Sigmoid colon (tissue), 7 donors: ENCODE results near the gene PLXNA4. TPM values are rescaled to one million over a fixed set of nuclear protein-coding genes. Genes with fewer than 3 reads are reported as not detected.

Source experiments
- DNase-seq: peaks from one replicate; pipeline ENCODE4 v3.0.0-alpha.2; 2019
- H3K27ac ChIP-seq, 4 donors: fragments of 200-600 bp; sonication (generic); one replicate each; pipeline ENCODE4 v1.5.1; 2016 to 2019; ENCODE audit warnings: mild to moderate bottlenecking in 1 of 4
- H3K27me3 ChIP-seq, 3 donors: fragments of 200-600 bp; sonication (generic); one replicate each; pipeline ENCODE4 v1.5.1; 2019; ENCODE audit warnings: mild to moderate bottlenecking in 1 of 3
- H3K36me3 ChIP-seq, 4 donors: fragments of 200-600 bp; sonication (generic); one replicate each; pipeline ENCODE4 v1.5.1; 2016 to 2019
- H3K4me1 ChIP-seq, 4 donors: fragments of 200-600 bp; sonication (generic); one replicate each; pipeline ENCODE4 v1.5.1; 2017 to 2019
- H3K4me3 ChIP-seq, 4 donors: fragments of 200-600 bp; sonication (generic); one replicate each; pipeline ENCODE4 v1.5.1; 2017 to 2019; ENCODE audit warnings: mild to moderate bottlenecking in 2 of 4, moderate library complexity in 1 of 4
- H3K9me3 ChIP-seq, 4 donors: fragments of 200-600 bp in 3 of 4; sonication (generic) in 3 of 4; one replicate each; pipeline versions ENCODE4 v1.5.1 to v1.6.1; 2013 to 2019
- CTCF ChIP-seq, 4 experiments: fragments of 450-650 bp in 3 of 4; fragments of 200-600 bp in 1 of 4; IDR thresholded peaks; one replicate each; pipeline ENCODE4 v1.5.1; 2016 to 2019; ENCODE audit warnings: antibody characterized with exemption in 4 of 4, mild to moderate bottlenecking in 3 of 4, moderate library complexity in 2 of 4
- EP300 ChIP-seq, 4 donors: sonication (generic); formaldehyde crosslinking; IDR thresholded peaks; one replicate each; pipeline ENCODE4 v1.6.1; 2017; ENCODE audit warnings: antibody characterized with exemption in 4 of 4
- POLR2A ChIP-seq, 2 donors: fragments of 450-650 bp; IDR thresholded peaks; one replicate each; pipeline ENCODE4 v1.6.1; 2016; ENCODE audit warnings: antibody characterized with exemption in 2 of 2, mild to moderate bottlenecking in 2 of 2, moderate library complexity in 2 of 2
- POLR2AphosphoS5 ChIP-seq, 4 donors: sonication (generic); formaldehyde crosslinking; IDR thresholded peaks; one replicate each; pipeline ENCODE4 v1.6.1; 2017; ENCODE audit warnings: antibody characterized with exemption in 4 of 4
- WGBS, 2 donors: extraction: QIAGEN DNeasy Blood & Tissue Kit; methylation state at CpG; one replicate each; pipeline ENCODE4 v1.1.7; 2013; 5-methylcytosine and 5-hydroxymethylcytosine counted together
- intact Hi-C: fragments of 100-400 bp; cut with DNase I; formaldehyde crosslinking; loops from one replicate; pipeline ENCODE4 v1.15.1; 2023
- polyA plus RNA-seq, 3 donors: library from polyadenylated mRNA; stranded (reverse); fragments of 200-250 nt; gene quantifications; one replicate each; pipeline ENCODE4 v1.2.3, GENCODE V29; 2013
- total RNA-seq, 4 donors: library from RNA; depleted of rRNA; stranded (reverse); fragments of >200 nt; gene quantifications; one replicate each; pipeline ENCODE4 v1.1.0, GENCODE V29; 2016
- donor health status: healthy with polysubstance abuse.
- donor health status: Bipolar disorder and iron deficiency.
- donor health status: healthy.

The PLXNA4 gene
- total and polyA plus RNA-seq, 7 donors: under 0.01 to 10.5 (median 3.7) TPM; not detected in 1

GRCh38 chr7:132091706-132092105 is 484.6 kb downstream of the PLXNA4 start:
- DNase-seq: no peak
- no peaks in the 10 kb centered on the region for H3K27me3 ChIP-seq
- WGBS, 2 donors: 68 to 69% methylated on average over 1 of the region's 1 CpG
- no peak for TF ChIP-seq EP300 (IDR thresholded peaks at IDR 0.05)
- no peak for TF ChIP-seq CTCF (IDR thresholded peaks at IDR 0.05)
- TF ChIP-seq POLR2A (IDR thresholded peaks at IDR 0.05): no peak
- TF ChIP-seq POLR2AphosphoS5 (IDR thresholded peaks at IDR 0.05): no peak
- H3K27ac ChIP-seq: no peak overlapping the region
- H3K36me3 ChIP-seq: no peaks in the 10 kb centered on the region
- no peaks in the 10 kb centered on the region for H3K4me1 ChIP-seq
- intact Hi-C loops: no loop called here
- H3K9me3 ChIP-seq: no peaks in the 10 kb centered on the region
- H3K4me3 ChIP-seq: no peak overlapping the region

- Histone ChIP-seq H3K27ac (no peak overlapping the region), H3K27me3 (no peaks in the 10 kb centered on the region), H3K9me3 (no peaks in the 10 kb centered on the region), H3K4me1 (no peaks in the 10 kb centered on the region), H3K36me3 (no peaks in the 10 kb centered on the region), H3K4me3 (no peak overlapping the region)
- intact Hi-C loops: no loop called here
- DNase-seq: no peak
- no peak for TF ChIP-seq CTCF (IDR thresholded peaks at IDR 0.05)
- no peak for TF ChIP-seq POLR2AphosphoS5 (IDR thresholded peaks at IDR 0.05)
- TF ChIP-seq POLR2A (IDR thresholded peaks at IDR 0.05): no peak
- TF ChIP-seq EP300 (IDR thresholded peaks at IDR 0.05): no peak
- WGBS, 2 donors: 80 to 81% methylated on average over 4 of the region's 4 CpGs
Observed at GRCh38 chr7:132090444-132090843, 485.8 kb downstream of the PLXNA4 start.

GRCh38 chr7:132089356-132089755 is 486.9 kb downstream of the PLXNA4 start:
- no peak overlapping the region for H3K4me3 ChIP-seq
- no peak overlapping the region for H3K27ac ChIP-seq
- H3K4me1 ChIP-seq: no peaks in the 10 kb centered on the region
- TF ChIP-seq EP300 (IDR thresholded peaks at IDR 0.05): no peak
- TF ChIP-seq POLR2A (IDR thresholded peaks at IDR 0.05): no peak
- no peak for TF ChIP-seq CTCF (IDR thresholded peaks at IDR 0.05)
- TF ChIP-seq POLR2AphosphoS5 (IDR thresholded peaks at IDR 0.05): no peak
- no peaks in the 10 kb centered on the region for H3K9me3 ChIP-seq
- 86 to 88% methylated on average over 3 of the region's 3 CpGs for WGBS, 2 donors
- intact Hi-C loops: no loop called here
- no peak for DNase-seq
- H3K27me3 ChIP-seq: no peaks in the 10 kb centered on the region
- H3K36me3 ChIP-seq: no peaks in the 10 kb centered on the region

- DNase-seq: no peak
- no peaks in the 10 kb centered on the region for H3K36me3 ChIP-seq
- H3K27ac ChIP-seq: no peak overlapping the region
- no peaks in the 10 kb centered on the region for H3K9me3 ChIP-seq
- WGBS, 2 donors: 90 to 95% methylated on average over 2 of the region's 2 CpGs
- intact Hi-C loops: no loop called here
- H3K4me3 ChIP-seq: no peak overlapping the region
- H3K27me3 ChIP-seq: no peaks in the 10 kb centered on the region
- TF ChIP-seq CTCF (IDR thresholded peaks at IDR 0.05) (no peak), POLR2A (IDR thresholded peaks at IDR 0.05) (no peak), POLR2AphosphoS5 (IDR thresholded peaks at IDR 0.05) (no peak), EP300 (IDR thresholded peaks at IDR 0.05) (no peak)
- H3K4me1 ChIP-seq: peaks cover 0 to 1% (median 0%) of the 10 kb centered on the region in 4 donors
Observed at GRCh38 chr7:132087421-132087820, 488.8 kb downstream of the PLXNA4 start.

GRCh38 chr7:132084776-132085388 is 491.4 kb downstream of the PLXNA4 start:
- H3K36me3 ChIP-seq: no peaks in the 10 kb centered on the region
- no peak overlapping the region for H3K27ac ChIP-seq
- no peak overlapping the region for H3K4me3 ChIP-seq
- H3K27me3 ChIP-seq: no peaks in the 10 kb centered on the region
- no peaks in the 10 kb centered on the region for H3K9me3 ChIP-seq
- TF ChIP-seq CTCF (IDR thresholded peaks at IDR 0.05) (no peak), POLR2A (IDR thresholded peaks at IDR 0.05) (no peak), POLR2AphosphoS5 (IDR thresholded peaks at IDR 0.05) (no peak), EP300 (IDR thresholded peaks at IDR 0.05) (no peak)
- H3K4me1 ChIP-seq: peaks cover 0 to 27% (median 23%) of the 10 kb centered on the region in 4 donors
- 55 to 72% methylated on average over 8 of the region's 8 CpGs for WGBS, 2 donors
- peak; percentile 4 for DNase-seq
- intact Hi-C loops: no loop called here
